ENCODE data around the gene ARSA.

DNA sequence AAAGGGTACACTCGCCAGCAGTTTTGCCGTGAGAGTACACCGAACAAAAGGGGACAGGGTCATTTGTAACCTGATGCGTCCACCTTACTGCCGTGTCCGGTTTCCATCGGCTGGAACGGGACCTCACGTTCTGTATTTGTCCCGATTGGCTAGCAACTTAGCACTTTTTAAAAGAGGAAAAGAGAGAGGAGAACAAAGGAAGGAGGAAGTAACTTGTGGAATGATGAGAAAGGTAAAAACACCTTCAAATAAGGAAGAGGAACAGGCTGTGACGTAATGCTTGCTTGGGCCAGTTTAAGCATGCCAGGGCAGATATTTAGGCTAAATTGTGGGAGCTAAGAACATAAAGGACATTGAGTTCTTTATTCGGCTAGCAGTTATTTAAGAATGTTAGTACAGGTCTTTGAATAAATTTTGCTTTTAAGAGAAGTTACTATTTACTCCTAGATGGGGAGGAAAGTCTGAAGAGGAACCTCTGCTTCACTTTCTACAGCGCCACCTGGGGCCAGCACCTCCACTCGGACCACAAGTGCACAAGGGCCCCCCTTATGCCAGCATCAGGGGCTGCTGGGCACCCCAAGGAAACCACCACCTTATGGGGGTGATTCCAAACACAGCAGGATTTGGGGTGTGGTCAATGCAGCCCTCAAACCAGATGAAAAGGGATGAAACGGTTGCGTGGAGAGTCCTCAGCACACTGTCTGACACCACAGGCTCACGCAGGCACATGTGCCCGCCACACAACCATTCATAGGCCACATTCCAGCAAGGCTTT lies 5.8 kb downstream of the ARSA start:
- TF ChIP-seq NFIC (IDR thresholded peaks at IDR 0.05; ENCODE audit: borderline replicate concordance) (no peak), GATA2 (CRISPR knock-in tag; IDR thresholded peaks at IDR 0.05) (no peak), EZH2phosphoT487 (IDR thresholded peaks at IDR 0.05; ENCODE audit: borderline replicate concordance, low read depth) (no peak), TAF1 (IDR thresholded peaks at IDR 0.05; ENCODE audit: borderline replicate concordance, low read depth, low read length) (no peak), POLR2AphosphoS5 (IDR thresholded peaks at IDR 0.05; ENCODE audit: low read depth, low read length) (no peak), TEAD4 (IDR thresholded peaks at IDR 0.05; ENCODE audit: borderline replicate concordance, insufficient read depth) (no peak), RAD21 (IDR thresholded peaks at IDR 0.05; ENCODE audit: low read length) (no peak), RFX5 (IDR thresholded peaks at IDR 0.05; ENCODE audit: low read length) (no peak), SIN3A (IDR thresholded peaks at IDR 0.05; ENCODE audit: borderline replicate concordance, low read depth, low read length) (no peak), NRF1 (IDR thresholded peaks at IDR 0.05; ENCODE audit: low read depth, low read length) (no peak), RXRA (IDR thresholded peaks at IDR 0.05; ENCODE audit: borderline replicate concordance, low read depth) (no peak), EP300 (IDR thresholded peaks at IDR 0.05; ENCODE audit: borderline replicate concordance in 1 of 2, low read depth in 1 of 2, low read length in 1 of 2) (no peak)
- TF ChIP-seq, protein P1, sequence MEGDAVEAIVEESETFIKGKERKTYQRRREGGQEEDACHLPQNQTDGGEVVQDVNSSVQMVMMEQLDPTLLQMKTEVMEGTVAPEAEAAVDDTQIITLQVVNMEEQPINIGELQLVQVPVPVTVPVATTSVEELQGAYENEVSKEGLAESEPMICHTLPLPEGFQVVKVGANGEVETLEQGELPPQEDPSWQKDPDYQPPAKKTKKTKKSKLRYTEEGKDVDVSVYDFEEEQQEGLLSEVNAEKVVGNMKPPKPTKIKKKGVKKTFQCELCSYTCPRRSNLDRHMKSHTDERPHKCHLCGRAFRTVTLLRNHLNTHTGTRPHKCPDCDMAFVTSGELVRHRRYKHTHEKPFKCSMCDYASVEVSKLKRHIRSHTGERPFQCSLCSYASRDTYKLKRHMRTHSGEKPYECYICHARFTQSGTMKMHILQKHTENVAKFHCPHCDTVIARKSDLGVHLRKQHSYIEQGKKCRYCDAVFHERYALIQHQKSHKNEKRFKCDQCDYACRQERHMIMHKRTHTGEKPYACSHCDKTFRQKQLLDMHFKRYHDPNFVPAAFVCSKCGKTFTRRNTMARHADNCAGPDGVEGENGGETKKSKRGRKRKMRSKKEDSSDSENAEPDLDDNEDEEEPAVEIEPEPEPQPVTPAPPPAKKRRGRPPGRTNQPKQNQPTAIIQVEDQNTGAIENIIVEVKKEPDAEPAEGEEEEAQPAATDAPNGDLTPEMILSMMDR (IDR thresholded peaks at IDR 0.05), result peak; percentile 40
- TF ChIP-seq, protein P2, sequence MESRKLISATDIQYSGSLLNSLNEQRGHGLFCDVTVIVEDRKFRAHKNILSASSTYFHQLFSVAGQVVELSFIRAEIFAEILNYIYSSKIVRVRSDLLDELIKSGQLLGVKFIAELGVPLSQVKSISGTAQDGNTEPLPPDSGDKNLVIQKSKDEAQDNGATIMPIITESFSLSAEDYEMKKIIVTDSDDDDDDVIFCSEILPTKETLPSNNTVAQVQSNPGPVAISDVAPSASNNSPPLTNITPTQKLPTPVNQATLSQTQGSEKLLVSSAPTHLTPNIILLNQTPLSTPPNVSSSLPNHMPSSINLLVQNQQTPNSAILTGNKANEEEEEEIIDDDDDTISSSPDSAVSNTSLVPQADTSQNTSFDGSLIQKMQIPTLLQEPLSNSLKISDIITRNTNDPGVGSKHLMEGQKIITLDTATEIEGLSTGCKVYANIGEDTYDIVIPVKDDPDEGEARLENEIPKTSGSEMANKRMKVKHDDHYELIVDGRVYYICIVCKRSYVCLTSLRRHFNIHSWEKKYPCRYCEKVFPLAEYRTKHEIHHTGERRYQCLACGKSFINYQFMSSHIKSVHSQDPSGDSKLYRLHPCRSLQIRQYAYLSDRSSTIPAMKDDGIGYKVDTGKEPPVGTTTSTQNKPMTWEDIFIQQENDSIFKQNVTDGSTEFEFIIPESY (IDR thresholded peaks at IDR 0.05; ENCODE audit: borderline replicate concordance, low read depth), result no peak
